B cell (primary cell): ENCODE results near the gene FAM3A. TPM values are rescaled to one million over a fixed set of nuclear protein-coding genes. Genes with fewer than 3 reads are reported as not detected.

Experiments
- ATAC-seq: fragments of 200-7000 bp; cut with Tn5 transposase; one replicate; pipeline ENCODE4 v1.10.0; 2021; ENCODE audit warnings: low read depth, mild to moderate bottlenecking, moderate number of reproducible peaks, moderate library complexity
- CTCF ChIA-PET: fragments of 350-600 bp; sonication (Branson Sonifier 250); formaldehyde crosslinking; loops from one replicate; lab custom pipeline; 2021; ENCODE audit warnings: antibody characterized with exemption, inconsistent platforms; lab: Charles Lee
- POLR2A ChIA-PET: fragments of 350-600 bp; sonication (Branson Sonifier 250); formaldehyde crosslinking; loops from one replicate; lab custom pipeline; 2021; ENCODE audit warnings: antibody characterized with exemption; lab: Charles Lee
- DNase-seq: peaks from one replicate; pipeline ENCODE4 v3.0.0; 2013
- H2AFZ ChIP-seq: 2 replicates; pipeline ENCODE4 v1.6.1; 2012; ENCODE audit warnings: mild to moderate bottlenecking, low read depth, low read length; ENCODE audit not compliant: insufficient read depth, poor library complexity, severe bottlenecking
- H3K27ac ChIP-seq, 2 donors: 1 replicate in 1 of 2; 2 replicates in 1 of 2; pipeline ENCODE4 v1.5.1; 2012 to 2013; ENCODE audit warnings: low read length in 2 of 2, mild to moderate bottlenecking in 2 of 2, moderate library complexity in 1 of 2
- H3K27me3 ChIP-seq, 4 experiments: fragments of 200-600 bp in 1 of 4; sonication (generic) in 1 of 4; replicated peaks in 1 of 4; 1 replicate in 2 of 4; 2 replicates in 2 of 4; pipeline versions ENCODE4 v1.6.1 to v1.7.0; 2013 to 2016; ENCODE audit warnings: low read length in 3 of 4, mild to moderate bottlenecking in 2 of 4, mixed read lengths in 1 of 4, moderate library complexity in 1 of 4; ENCODE audit not compliant: insufficient read depth in 4 of 4, control insufficient read depth in 3 of 4; ENCODE audit errors: control extremely low read depth in 1 of 4
- H3K36me3 ChIP-seq, 2 experiments: replicated peaks in 1 of 2; 1 replicate in 1 of 2; 2 replicates in 1 of 2; pipeline versions ENCODE4 v1.6.1 to v1.7.1; 2013; ENCODE audit warnings: low read length in 1 of 2; ENCODE audit not compliant: insufficient read depth in 2 of 2, control insufficient read depth in 1 of 2; ENCODE audit errors: control extremely low read depth in 1 of 2, extremely low read depth in 1 of 2
- H3K4me1 ChIP-seq, 2 donors: fragments of 200-600 bp in 1 of 2; sonication (generic) in 1 of 2; 1 replicate in 1 of 2; 2 replicates in 1 of 2; pipeline versions ENCODE4 v1.5.1 to v1.6.1; 2013 to 2017; ENCODE audit warnings: low read length in 2 of 2; ENCODE audit not compliant: control insufficient read depth in 2 of 2, insufficient read depth in 2 of 2
- H3K4me2 ChIP-seq: replicated peaks from 2 replicates; pipeline ENCODE3; 2012; ENCODE audit warnings: mild to moderate bottlenecking, low read depth, low read length; ENCODE audit not compliant: poor library complexity, severe bottlenecking
- H3K4me3 ChIP-seq, 5 experiments: fragments of 200-600 bp in 1 of 5; sonication (generic) in 1 of 5; 1 replicate in 3 of 5; 2 replicates in 2 of 5; pipeline versions ENCODE4 v1.5.1 to v1.7.0; 2011 to 2016; ENCODE audit warnings: low read length in 4 of 5, mild to moderate bottlenecking in 4 of 5, low read depth in 2 of 5, control low read depth in 1 of 5, moderate library complexity in 1 of 5; ENCODE audit not compliant: insufficient read depth in 1 of 5; ENCODE audit errors: control extremely low read depth in 1 of 5, extremely low read depth in 1 of 5
- H3K79me2 ChIP-seq: fragments of 200-600 bp; sonication (generic); one replicate; pipeline ENCODE4 v1.6.0; 2016; ENCODE audit warnings: low read length; ENCODE audit not compliant: control insufficient read depth, insufficient read depth
- H3K9ac ChIP-seq: fragments of 200-600 bp; sonication (generic); 2 replicates; pipeline ENCODE4 v1.6.1; 2017; ENCODE audit warnings: mild to moderate bottlenecking, low read length, moderate library complexity
- H3K9me3 ChIP-seq, 3 donors: one replicate each; pipeline versions ENCODE4 v1.6.1 to v1.7.1; 2013; ENCODE audit warnings: low read length in 2 of 3; ENCODE audit not compliant: control insufficient read depth in 2 of 3, insufficient read depth in 1 of 3; ENCODE audit errors: control extremely low read depth in 1 of 3
- H4K20me1 ChIP-seq: 2 replicates; pipeline ENCODE4 v1.6.0; 2012; ENCODE audit warnings: mild to moderate bottlenecking, low read length; ENCODE audit not compliant: insufficient read depth, control insufficient read depth, poor library complexity, severe bottlenecking
- H3K27ac Mint-ChIP-seq: one replicate; pipeline ENCODE4 v1.8.0; 2021; ENCODE audit warnings: mixed read lengths
- H3K27me3 Mint-ChIP-seq: one replicate; pipeline ENCODE4 v1.8.0; 2021; ENCODE audit warnings: mixed read lengths
- H3K4me1 Mint-ChIP-seq: one replicate; pipeline ENCODE4 v1.8.0; 2021; ENCODE audit warnings: mixed read lengths
- H3K4me3 Mint-ChIP-seq: one replicate; pipeline ENCODE4 v1.8.0; 2021; ENCODE audit warnings: mixed read lengths
- H3K9me3 Mint-ChIP-seq: one replicate; pipeline ENCODE4 v1.8.0; 2022; ENCODE audit warnings: mixed read lengths; ENCODE audit not compliant: insufficient read depth
- CTCF ChIP-seq: fragments of 200-600 bp; IDR thresholded peaks from one replicate; pipeline ENCODE4 v1.8.0; 2022; ENCODE audit warnings: antibody characterized with exemption, mild to moderate bottlenecking
- EZH2 ChIP-seq: IDR thresholded peaks from 2 replicates; pipeline ENCODE4 v1.6.1; 2012; ENCODE audit warnings: borderline replicate concordance, low read depth, mild to moderate bottlenecking, moderate library complexity, low read length; ENCODE audit not compliant: insufficient read depth, poor library complexity, severe bottlenecking
- WGBS: methylation state at CpG from one replicate; pipeline ENCODE4 v1.1.5; 2013; ENCODE audit warnings: missing lambda C conversion rate; ENCODE audit not compliant: insufficient coverage; 5-methylcytosine and 5-hydroxymethylcytosine counted together
- intact Hi-C: fragments of 100-400 bp; cut with micrococcal nuclease; formaldehyde crosslinking; loops from one replicate; pipeline ENCODE4 v1.10.0; 2022
- polyA plus RNA-seq: library from polyadenylated mRNA; depleted of rRNA; stranded (reverse); fragments of >200 nt; gene quantifications from 2 replicates; pipeline ENCODE4 v1.2.3, GENCODE V29; 2012
- total RNA-seq, 2 donors: library from RNA; stranded (reverse); fragments of 120-200 nt in 1 of 2; gene quantifications; 1 replicate in 1 of 2; 2 replicates in 1 of 2; pipeline versions ENCODE4 v1.2.3 to v1.2.4, GENCODE V29; 2013 to 2022

Gene FAM3A
- total and polyA plus RNA-seq, 2 donors (not counting 1 experiment from before 2014, with no cell fraction given), result 39.6 to 59.4 TPM

GRCh38 chrX:154473683-154474082, 42.3 kb downstream of the FAM3A start:
- H3K9me3 Mint-ChIP-seq, result no peaks in the 10 kb centered on the region
- no CpG with 5 or more reads among the region's 7 CpGs for WGBS
- H3K36me3 ChIP-seq, result peaks cover 0 to 18% of the 10 kb centered on the region in 2 experiments
- no peaks in the 10 kb centered on the region for H3K79me2 ChIP-seq
- ATAC-seq, result no peak
- no peak overlapping the region for H3K9ac ChIP-seq
- H3K4me1 Mint-ChIP-seq, result peaks cover 5% of the 10 kb centered on the region
- intact Hi-C loops, result no loop called here
- H4K20me1 ChIP-seq, result no peaks in the 10 kb centered on the region
- DNase-seq, result no peak
- no peaks in the 10 kb centered on the region for H3K9me3 ChIP-seq
- H3K27ac ChIP-seq, result no peak overlapping the region
- CTCF ChIA-PET, result no interaction called here
- H3K4me3 ChIP-seq, result no peak overlapping the region
- H3K4me1 ChIP-seq, result peaks cover 0 to 7% of the 10 kb centered on the region in 2 donors
- no peak overlapping the region for H3K4me2 ChIP-seq
- no peaks in the 10 kb centered on the region for H3K27me3 ChIP-seq
- no peaks in the 10 kb centered on the region for H3K27me3 Mint-ChIP-seq
- H3K27ac Mint-ChIP-seq, result no peak overlapping the region
- TF ChIP-seq EZH2 (no peak), CTCF (no peak)
- H3K4me3 Mint-ChIP-seq, result no peak overlapping the region
- POLR2A ChIA-PET, result no interaction called here
- no peak overlapping the region for H2AFZ ChIP-seq

- no peak overlapping the region for H3K27ac Mint-ChIP-seq
- no peak for DNase-seq
These were observed 43.1 kb downstream of the FAM3A start for GRCh38 chrX:154472685-154473632.

More at GRCh38 chrX:154472685-154473632, 43.1 kb downstream of the FAM3A start:
- H3K27me3 ChIP-seq, result no peaks in the 10 kb centered on the region
- H3K4me3 ChIP-seq, result no peak overlapping the region
- no peak overlapping the region for H3K27ac ChIP-seq
- H3K9me3 ChIP-seq, result no peaks in the 10 kb centered on the region
- H3K9ac ChIP-seq, result no peak overlapping the region
- H3K79me2 ChIP-seq, result no peaks in the 10 kb centered on the region
- intact Hi-C loops, result no loop called here
- POLR2A ChIA-PET, result no interaction called here
- no peak overlapping the region for H3K4me2 ChIP-seq
- CTCF ChIA-PET, result no interaction called here
- H3K27me3 Mint-ChIP-seq, result no peaks in the 10 kb centered on the region
- H3K36me3 ChIP-seq, result peaks cover 0 to 18% of the 10 kb centered on the region in 2 experiments
- WGBS, result 83% methylated on average over 17 of the region's 28 CpGs
- H3K9me3 Mint-ChIP-seq, result no peaks in the 10 kb centered on the region
- no peak for ATAC-seq
- H3K4me1 Mint-ChIP-seq, result peaks cover 2% of the 10 kb centered on the region
- TF ChIP-seq CTCF (no peak), EZH2 (no peak)
- no peaks in the 10 kb centered on the region for H4K20me1 ChIP-seq
- H3K4me3 Mint-ChIP-seq, result no peak overlapping the region
- peaks cover 0 to 3% of the 10 kb centered on the region in 2 donors for H3K4me1 ChIP-seq
- no peak overlapping the region for H2AFZ ChIP-seq
